HG02642 (cell line): ENCODE results near the gene UPB1.

ENCODE experiments used
- ATAC-seq: cut with Tn5 transposase; IDR thresholded peaks from one replicate; pipeline ENCODE4 v1.9.1; 2021; ENCODE audit warnings: mild to moderate bottlenecking; ENCODE audit not compliant: unreplicated experiment, poor library complexity

The UPB1 gene

GRCh38 chr22:24502541-24502940, 7.4 kb downstream of the UPB1 start:
- no peak for ATAC-seq

GRCh38 chr22:24503137-24503842, 8.2 kb downstream of the UPB1 start:
- ATAC-seq, result peak; percentile 59

- peak; percentile 3 for ATAC-seq
These were observed 8.8 kb downstream of the UPB1 start for GRCh38 chr22:24503843-24504338.

GRCh38 chr22:24504540-24504939, 9.4 kb downstream of the UPB1 start:
- ATAC-seq, result no peak

GRCh38 chr22:24504956-24505736, 10.0 kb downstream of the UPB1 start:
- no peak for ATAC-seq

- no peak for ATAC-seq
These were observed 11.8 kb downstream of the UPB1 start for GRCh38 chr22:24506802-24507438.

GRCh38 chr22:24507716-24508115, 12.6 kb downstream of the UPB1 start:
- no peak for ATAC-seq

- no peak for ATAC-seq
These were observed 15.8 kb downstream of the UPB1 start for GRCh38 chr22:24510637-24511625.

GRCh38 chr22:24512043-24512442, 16.9 kb downstream of the UPB1 start:
- ATAC-seq, result no peak

- ATAC-seq, result no peak
These were observed 18.5 kb downstream of the UPB1 start for GRCh38 chr22:24513378-24514240.

- ATAC-seq, result no peak
These were observed 19.3 kb downstream of the UPB1 start for GRCh38 chr22:24514241-24515026.

GRCh38 chr22:24515027-24515338, 19.9 kb downstream of the UPB1 start:
- ATAC-seq, result no peak

- ATAC-seq, result no peak
These were observed 21.2 kb downstream of the UPB1 start for GRCh38 chr22:24516301-24516737.

- no peak for ATAC-seq
These were observed 22.3 kb downstream of the UPB1 start for GRCh38 chr22:24517446-24517845.

- ATAC-seq, result no peak
These were observed 23.1 kb downstream of the UPB1 start for GRCh38 chr22:24518228-24518627.

GRCh38 chr22:24518771-24519485, 23.8 kb downstream of the UPB1 start:
- ATAC-seq, result no peak

- ATAC-seq, result no peak
These were observed 24.4 kb downstream of the UPB1 start for GRCh38 chr22:24519496-24519895.

- ATAC-seq, result no peak
These were observed 26.7 kb downstream of the UPB1 start for GRCh38 chr22:24521791-24522245.
